HL-60 (cell line): Measurements from ENCODE around the gene IQGAP2.

Source experiments
- GABPA ChIP-seq: IDR thresholded peaks from 2 replicates; pipeline ENCODE4 v1.6.1; 2012; ENCODE audit warnings: low read depth
- POLR2AphosphoS5 ChIP-seq: IDR thresholded peaks from 2 replicates; pipeline ENCODE4 v1.6.1; 2012; ENCODE audit warnings: low read depth
- TF ChIP-seq, protein P1 (sequence below): IDR thresholded peaks from one replicate; pipeline ENCODE4 v1.5.1; 2011; ENCODE audit warnings: low read length, control low read depth, inconsistent platforms; ENCODE audit not compliant: insufficient read depth
- TF ChIP-seq, protein P2 (sequence below): IDR thresholded peaks from 2 replicates; pipeline ENCODE4 v1.6.1; 2012; ENCODE audit warnings: low read depth; ENCODE audit not compliant: insufficient replicate concordance

DNA sequence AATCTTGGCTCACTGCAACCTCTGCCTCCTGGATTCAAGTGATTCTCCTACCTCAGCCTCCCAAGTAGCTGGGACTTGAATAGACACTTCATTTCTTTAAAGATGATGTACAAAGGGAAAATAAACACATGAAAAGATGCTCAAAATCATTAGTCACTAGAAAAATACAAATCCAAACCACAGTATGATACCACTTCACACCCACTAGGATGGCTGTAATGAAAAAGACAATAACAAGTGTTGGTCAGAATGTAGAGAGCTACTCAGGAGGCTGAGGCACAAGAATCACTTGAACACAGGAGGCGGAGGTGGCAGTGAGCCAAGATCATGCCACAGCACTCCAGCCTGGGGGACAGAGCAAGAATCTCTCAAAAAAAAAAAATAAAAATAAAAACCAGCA is 207.1 kb downstream of the IQGAP2 start:
- TF ChIP-seq POLR2AphosphoS5, result no peak
- TF ChIP-seq, protein P1, sequence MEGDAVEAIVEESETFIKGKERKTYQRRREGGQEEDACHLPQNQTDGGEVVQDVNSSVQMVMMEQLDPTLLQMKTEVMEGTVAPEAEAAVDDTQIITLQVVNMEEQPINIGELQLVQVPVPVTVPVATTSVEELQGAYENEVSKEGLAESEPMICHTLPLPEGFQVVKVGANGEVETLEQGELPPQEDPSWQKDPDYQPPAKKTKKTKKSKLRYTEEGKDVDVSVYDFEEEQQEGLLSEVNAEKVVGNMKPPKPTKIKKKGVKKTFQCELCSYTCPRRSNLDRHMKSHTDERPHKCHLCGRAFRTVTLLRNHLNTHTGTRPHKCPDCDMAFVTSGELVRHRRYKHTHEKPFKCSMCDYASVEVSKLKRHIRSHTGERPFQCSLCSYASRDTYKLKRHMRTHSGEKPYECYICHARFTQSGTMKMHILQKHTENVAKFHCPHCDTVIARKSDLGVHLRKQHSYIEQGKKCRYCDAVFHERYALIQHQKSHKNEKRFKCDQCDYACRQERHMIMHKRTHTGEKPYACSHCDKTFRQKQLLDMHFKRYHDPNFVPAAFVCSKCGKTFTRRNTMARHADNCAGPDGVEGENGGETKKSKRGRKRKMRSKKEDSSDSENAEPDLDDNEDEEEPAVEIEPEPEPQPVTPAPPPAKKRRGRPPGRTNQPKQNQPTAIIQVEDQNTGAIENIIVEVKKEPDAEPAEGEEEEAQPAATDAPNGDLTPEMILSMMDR, result no peak
- no peak for TF ChIP-seq GABPA
- TF ChIP-seq, protein P2, sequence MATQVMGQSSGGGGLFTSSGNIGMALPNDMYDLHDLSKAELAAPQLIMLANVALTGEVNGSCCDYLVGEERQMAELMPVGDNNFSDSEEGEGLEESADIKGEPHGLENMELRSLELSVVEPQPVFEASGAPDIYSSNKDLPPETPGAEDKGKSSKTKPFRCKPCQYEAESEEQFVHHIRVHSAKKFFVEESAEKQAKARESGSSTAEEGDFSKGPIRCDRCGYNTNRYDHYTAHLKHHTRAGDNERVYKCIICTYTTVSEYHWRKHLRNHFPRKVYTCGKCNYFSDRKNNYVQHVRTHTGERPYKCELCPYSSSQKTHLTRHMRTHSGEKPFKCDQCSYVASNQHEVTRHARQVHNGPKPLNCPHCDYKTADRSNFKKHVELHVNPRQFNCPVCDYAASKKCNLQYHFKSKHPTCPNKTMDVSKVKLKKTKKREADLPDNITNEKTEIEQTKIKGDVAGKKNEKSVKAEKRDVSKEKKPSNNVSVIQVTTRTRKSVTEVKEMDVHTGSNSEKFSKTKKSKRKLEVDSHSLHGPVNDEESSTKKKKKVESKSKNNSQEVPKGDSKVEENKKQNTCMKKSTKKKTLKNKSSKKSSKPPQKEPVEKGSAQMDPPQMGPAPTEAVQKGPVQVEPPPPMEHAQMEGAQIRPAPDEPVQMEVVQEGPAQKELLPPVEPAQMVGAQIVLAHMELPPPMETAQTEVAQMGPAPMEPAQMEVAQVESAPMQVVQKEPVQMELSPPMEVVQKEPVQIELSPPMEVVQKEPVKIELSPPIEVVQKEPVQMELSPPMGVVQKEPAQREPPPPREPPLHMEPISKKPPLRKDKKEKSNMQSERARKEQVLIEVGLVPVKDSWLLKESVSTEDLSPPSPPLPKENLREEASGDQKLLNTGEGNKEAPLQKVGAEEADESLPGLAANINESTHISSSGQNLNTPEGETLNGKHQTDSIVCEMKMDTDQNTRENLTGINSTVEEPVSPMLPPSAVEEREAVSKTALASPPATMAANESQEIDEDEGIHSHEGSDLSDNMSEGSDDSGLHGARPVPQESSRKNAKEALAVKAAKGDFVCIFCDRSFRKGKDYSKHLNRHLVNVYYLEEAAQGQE, result no peak
